GM12864 (cell line): ENCODE results near the gene ZFC3H1.
A peak's percentile ranks its signal among the peaks of the same experiment; 100 is the strongest.

Experiments
- DNase-seq: peaks from one replicate; pipeline ENCODE4 v3.0.0-alpha.2; 2011; ENCODE audit warnings: low read depth
- H3K4me3 ChIP-seq: 2 replicates; pipeline ENCODE4 v1.5.1; 2011; ENCODE audit warnings: mild to moderate bottlenecking, low read depth, low read length, control low read depth
- TF ChIP-seq, protein P1 (sequence below): IDR thresholded peaks from 2 replicates; pipeline ENCODE4 v1.5.1; 2011; ENCODE audit warnings: low read depth, mild to moderate bottlenecking, moderate library complexity, low read length, control low read depth, inconsistent platforms; ENCODE audit errors: missing control alignments

Gene ZFC3H1

DNA sequence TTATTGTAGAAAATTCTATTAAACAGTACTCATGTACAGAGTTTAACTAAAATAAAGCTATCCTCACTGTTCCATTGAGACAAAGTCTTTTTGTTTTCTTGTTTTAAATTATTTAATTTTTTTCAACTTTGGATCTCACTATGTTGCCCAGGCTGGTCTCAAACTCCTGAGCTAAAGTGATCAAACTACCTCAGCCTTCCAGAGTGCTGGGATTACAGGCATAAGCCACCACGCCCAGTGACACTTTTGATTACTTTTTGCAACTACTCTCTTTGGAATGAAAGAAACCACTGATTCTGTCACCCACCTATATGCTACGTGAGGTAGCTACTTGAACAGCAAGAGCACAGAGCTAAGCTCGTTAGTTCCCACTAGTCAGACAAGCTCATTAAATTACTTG is 17.1 kb downstream of the ZFC3H1 start:
- no peak overlapping the region for H3K4me3 ChIP-seq

DNA sequence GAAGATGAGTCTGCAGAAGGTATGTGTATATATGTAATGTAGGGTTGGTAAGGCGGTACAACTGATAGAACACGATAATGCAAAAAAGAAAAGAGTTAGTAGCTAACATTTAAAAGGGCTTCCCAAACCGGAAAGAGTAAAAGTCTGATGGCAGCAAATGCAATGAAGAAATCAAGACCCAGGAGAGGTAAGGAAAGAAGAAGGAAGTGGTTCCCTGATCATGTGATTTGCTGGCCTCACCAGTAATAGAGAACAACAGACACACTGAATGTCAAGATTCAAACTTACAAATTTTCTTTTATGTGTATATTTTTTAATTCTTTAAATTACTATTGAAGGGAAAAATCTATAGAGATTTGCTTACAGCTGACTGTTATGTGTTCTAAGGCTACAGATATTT is 18.4 kb downstream of the ZFC3H1 start:
- TF ChIP-seq, protein P1, sequence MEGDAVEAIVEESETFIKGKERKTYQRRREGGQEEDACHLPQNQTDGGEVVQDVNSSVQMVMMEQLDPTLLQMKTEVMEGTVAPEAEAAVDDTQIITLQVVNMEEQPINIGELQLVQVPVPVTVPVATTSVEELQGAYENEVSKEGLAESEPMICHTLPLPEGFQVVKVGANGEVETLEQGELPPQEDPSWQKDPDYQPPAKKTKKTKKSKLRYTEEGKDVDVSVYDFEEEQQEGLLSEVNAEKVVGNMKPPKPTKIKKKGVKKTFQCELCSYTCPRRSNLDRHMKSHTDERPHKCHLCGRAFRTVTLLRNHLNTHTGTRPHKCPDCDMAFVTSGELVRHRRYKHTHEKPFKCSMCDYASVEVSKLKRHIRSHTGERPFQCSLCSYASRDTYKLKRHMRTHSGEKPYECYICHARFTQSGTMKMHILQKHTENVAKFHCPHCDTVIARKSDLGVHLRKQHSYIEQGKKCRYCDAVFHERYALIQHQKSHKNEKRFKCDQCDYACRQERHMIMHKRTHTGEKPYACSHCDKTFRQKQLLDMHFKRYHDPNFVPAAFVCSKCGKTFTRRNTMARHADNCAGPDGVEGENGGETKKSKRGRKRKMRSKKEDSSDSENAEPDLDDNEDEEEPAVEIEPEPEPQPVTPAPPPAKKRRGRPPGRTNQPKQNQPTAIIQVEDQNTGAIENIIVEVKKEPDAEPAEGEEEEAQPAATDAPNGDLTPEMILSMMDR = no peak
- no peak for DNase-seq
- no peak overlapping the region for H3K4me3 ChIP-seq

More for the DNA sequence above, 17.1 kb downstream of the ZFC3H1 start:
- DNase-seq = no peak
- TF ChIP-seq, protein P1 = no peak

DNA sequence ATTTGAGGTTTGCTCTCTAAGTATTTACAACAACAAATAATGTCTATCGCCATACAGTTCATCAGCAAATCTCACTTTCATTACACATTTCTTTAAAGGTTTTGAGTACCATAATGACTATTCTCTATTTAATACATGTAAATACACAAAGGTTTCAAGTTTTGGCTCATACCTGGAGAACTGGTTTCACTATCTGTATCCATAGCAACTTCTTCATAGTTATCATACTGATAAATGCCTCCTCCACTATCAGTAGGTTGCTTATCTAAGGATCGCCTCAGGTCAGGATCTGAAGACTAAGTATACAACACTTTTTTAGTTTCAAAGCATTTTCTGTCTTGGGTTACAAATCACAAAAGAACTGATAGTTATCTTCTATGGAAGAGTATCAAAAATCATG is 21.4 kb downstream of the ZFC3H1 start:
- DNase-seq = no peak
- TF ChIP-seq, protein P1 = no peak
- no peak overlapping the region for H3K4me3 ChIP-seq

DNA sequence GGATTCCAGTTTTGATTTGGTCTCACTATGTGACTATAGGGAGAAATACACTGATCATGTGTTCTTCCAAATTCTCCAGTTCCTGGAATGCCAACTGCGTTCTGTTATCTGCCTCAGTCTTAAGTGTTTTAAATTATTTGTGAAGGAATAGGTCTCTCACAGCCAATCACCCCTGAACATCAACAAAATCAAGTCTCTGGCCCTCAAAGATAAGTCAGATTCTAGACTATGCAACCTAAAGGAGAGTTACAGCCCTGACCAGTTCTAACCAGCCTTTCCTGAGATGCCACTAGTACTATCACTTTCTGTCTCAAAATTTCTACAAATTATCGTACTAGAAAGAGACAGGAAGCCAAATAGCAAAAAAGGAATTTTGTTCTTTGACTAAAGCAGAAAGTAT is 22.3 kb downstream of the ZFC3H1 start:
- TF ChIP-seq, protein P1 = no peak
- H3K4me3 ChIP-seq = no peak overlapping the region
- no peak for DNase-seq

DNA sequence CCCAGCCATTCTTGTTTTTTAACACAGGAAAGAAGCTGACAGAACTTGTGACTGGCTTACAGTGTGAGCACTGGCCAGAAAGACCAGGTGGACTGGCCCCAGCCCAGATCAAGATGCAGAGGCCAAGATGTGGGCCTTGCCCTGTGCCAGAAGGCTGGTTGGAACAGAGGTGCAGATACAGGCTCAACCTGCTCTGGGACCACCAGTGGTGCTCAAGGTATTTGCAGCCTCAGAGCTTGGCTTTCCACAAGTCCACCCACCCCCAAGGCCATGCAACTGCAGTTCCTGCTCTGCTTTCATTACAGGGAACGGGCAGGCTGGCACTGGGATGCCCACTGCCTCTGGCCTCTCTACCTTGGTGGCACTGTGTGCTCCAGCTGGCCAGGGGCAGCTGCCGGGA is 23.3 kb downstream of the ZFC3H1 start:
- no peak for DNase-seq

DNA sequence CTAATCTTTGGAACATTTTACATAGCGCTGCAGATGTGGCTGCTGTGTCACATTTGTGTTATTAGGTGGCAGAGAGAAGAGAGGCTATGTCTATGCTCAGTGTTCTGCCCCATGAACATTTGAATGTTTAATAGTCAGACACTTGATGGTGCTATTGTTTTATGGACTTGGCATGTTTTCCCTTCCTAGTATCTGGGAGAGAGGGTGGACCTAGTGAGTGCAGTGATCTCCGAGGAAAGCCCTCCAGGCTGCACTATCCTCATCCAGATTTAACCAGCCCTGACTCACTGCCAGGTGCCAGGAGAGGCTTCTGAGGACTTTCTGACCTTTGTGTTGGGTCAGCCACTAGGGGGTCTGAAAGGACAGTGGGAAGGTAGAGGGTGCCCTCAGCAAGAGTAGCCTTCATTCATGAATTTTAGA is 24.3 kb downstream of the ZFC3H1 start:
- TF ChIP-seq, protein P1 = peak; percentile 47
- H3K4me3 ChIP-seq = no peak overlapping the region
- no peak for DNase-seq

More for the DNA sequence above, 23.3 kb downstream of the ZFC3H1 start:
- TF ChIP-seq, protein P1 = no peak
- H3K4me3 ChIP-seq = no peak overlapping the region

DNA sequence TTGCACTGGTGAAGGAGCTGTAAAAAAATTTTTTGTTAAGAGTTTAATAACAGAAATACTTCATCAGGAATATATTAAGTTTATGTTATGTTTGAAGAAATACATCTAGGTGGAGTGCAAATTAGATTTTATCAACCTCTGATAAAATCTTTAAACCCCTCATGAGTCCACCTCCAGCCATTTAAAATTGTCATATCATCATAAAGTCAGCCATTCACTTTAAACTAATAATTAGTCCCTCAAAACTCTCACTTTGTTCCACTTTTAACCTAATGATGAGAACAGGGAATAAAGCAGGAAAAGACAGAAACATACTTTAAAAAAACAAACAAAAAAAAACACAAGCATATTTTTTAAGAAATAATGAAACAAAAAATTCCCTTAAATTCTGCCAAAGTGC is 25.1 kb downstream of the ZFC3H1 start:
- TF ChIP-seq, protein P1 = no peak

More for the DNA sequence above, 25.1 kb downstream of the ZFC3H1 start:
- H3K4me3 ChIP-seq = no peak overlapping the region
- DNase-seq = no peak
